ENCODE measurements around the gene CTNND2. TPM values are rescaled to one million over a fixed set of nuclear protein-coding genes. Genes with fewer than 3 reads are reported as not detected.

The CTNND2 gene
- total RNA-seq, 1 donor from 2014 or later, result 40.0 TPM

DNA sequence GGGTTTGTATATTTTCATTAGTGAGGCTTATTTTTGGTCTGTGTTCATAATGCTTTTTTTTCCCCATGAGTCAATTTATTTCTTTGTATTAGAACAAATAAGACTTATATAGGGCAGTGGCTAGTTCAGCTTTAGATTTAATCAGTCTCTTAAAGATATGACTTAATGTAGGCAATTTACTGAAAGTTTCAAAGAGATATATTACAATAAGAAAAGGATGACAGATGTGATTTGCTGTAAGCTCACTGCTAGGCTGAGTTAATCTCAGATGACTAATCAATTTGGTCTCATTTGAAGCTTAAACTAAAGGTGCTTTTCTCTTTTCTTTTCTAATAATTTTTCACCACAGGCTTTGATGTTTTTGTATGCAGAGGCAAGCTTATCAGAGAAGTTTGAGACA lies 851.4 kb downstream of the CTNND2 start:
- Mint-ChIP-seq H3K27me3 (ENCODE audit: low read depth) (no peaks in the 10 kb centered on the region), H3K9me3 (peaks cover 11% of the 10 kb centered on the region), H3K4me3 (no peak overlapping the region), H3K36me3 (ENCODE audit: low read depth) (peaks cover 15% of the 10 kb centered on the region), H3K4me1 (peaks cover 18% of the 10 kb centered on the region), H3K27ac (ENCODE audit: unreplicated experiment) (no peak overlapping the region)
- DNase-seq (ENCODE audit: low read depth, low spot score), result no peak
- TF ChIP-seq, protein P1, sequence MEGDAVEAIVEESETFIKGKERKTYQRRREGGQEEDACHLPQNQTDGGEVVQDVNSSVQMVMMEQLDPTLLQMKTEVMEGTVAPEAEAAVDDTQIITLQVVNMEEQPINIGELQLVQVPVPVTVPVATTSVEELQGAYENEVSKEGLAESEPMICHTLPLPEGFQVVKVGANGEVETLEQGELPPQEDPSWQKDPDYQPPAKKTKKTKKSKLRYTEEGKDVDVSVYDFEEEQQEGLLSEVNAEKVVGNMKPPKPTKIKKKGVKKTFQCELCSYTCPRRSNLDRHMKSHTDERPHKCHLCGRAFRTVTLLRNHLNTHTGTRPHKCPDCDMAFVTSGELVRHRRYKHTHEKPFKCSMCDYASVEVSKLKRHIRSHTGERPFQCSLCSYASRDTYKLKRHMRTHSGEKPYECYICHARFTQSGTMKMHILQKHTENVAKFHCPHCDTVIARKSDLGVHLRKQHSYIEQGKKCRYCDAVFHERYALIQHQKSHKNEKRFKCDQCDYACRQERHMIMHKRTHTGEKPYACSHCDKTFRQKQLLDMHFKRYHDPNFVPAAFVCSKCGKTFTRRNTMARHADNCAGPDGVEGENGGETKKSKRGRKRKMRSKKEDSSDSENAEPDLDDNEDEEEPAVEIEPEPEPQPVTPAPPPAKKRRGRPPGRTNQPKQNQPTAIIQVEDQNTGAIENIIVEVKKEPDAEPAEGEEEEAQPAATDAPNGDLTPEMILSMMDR (conservative IDR thresholded peaks at IDR 0.05), result no peak

DNA sequence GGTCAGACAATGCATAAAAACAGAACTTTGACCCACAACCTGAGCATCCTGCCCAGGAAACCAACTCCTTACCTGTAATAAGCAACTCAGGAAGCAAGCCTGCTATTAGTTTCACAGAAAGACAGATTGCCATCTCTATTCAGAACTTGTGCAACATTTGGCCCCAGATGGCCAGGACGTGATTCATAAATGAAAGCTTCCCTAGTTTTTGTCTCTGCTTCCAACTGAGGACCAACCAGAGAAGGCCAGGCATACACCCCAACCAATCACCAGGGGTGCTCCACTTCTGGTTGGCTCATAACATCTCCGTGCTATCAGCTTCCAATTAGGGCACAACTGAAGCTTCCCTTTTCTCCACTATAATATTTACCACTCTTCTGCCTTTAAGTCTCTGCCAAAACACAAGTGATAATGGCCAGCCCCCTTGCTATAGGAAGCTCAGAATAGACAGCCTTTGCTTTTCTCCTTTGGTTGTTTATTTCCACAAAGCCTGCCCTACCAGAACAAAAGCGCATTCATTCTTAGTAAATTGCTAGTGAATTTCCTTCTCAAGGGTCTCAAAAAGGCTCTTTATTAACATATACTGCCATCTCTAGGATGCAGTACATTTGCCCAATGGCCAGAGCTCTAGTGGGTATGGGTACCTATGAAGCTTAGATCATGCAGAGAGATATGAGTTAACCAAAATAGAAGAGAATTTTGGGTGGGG lies 853.5 kb downstream of the CTNND2 start:
- Mint-ChIP-seq H3K27me3 (ENCODE audit: low read depth) (no peaks in the 10 kb centered on the region), H3K4me1 (peaks cover 25% of the 10 kb centered on the region), H3K4me3 (no peak overlapping the region), H3K9me3 (peaks cover 2% of the 10 kb centered on the region), H3K27ac (ENCODE audit: unreplicated experiment) (no peak overlapping the region), H3K36me3 (ENCODE audit: low read depth) (peaks cover 4% of the 10 kb centered on the region)
- TF ChIP-seq, protein P1 (conservative IDR thresholded peaks at IDR 0.05), result no peak
- no peak for DNase-seq (ENCODE audit: low read depth, low spot score)

DNA sequence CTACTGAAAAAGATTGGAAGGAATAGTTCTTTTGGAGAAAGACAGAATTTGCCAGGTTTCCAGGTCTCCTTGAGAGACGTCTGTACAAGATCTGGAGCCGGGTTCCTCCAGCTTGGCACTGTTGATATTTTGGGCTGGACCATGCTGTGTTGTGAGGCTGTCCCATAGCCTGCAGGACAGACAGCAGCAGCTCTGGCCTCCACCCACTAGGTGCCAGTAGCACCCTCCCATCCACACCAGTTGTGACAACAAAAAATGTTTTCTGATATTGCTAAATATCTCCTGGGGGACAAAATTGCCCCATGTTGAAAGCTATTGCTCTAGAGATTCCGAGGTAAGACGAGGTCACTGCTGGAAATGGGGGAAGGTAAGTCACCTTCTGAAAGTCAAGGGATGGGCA lies 855.5 kb downstream of the CTNND2 start:
- H3K4me1 Mint-ChIP-seq, result peaks cover 19% of the 10 kb centered on the region
- H3K9me3 Mint-ChIP-seq, result peaks cover 2% of the 10 kb centered on the region
- TF ChIP-seq, protein P1 (conservative IDR thresholded peaks at IDR 0.05), result no peak
- H3K27me3 Mint-ChIP-seq (ENCODE audit: low read depth), result no peaks in the 10 kb centered on the region
- peaks cover 2% of the 10 kb centered on the region for H3K36me3 Mint-ChIP-seq (ENCODE audit: low read depth)
- H3K27ac Mint-ChIP-seq (ENCODE audit: unreplicated experiment), result no peak overlapping the region
- DNase-seq (ENCODE audit: low read depth, low spot score), result no peak
- H3K4me3 Mint-ChIP-seq, result no peak overlapping the region

DNA sequence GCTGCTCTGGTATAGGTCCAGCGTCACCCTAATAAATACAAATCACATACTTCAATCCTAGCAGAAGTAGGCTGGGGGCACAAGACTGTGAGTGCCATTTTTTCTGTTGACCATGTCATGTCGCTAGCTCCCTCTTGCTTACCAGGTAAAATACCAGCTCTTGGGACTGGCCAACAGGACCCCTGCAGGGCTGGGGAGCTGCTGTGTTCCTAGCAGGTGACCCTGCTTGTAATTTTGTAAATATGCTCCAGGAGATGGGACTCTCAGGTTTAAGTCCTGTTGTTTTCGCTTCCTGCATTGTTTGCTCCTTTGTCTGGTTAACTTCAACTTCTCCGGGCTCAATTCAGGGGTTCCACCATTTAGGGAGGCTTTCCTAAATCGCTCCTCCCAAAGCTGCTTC lies 856.6 kb downstream of the CTNND2 start:
- H3K27me3 Mint-ChIP-seq (ENCODE audit: low read depth), result no peaks in the 10 kb centered on the region
- H3K4me3 Mint-ChIP-seq, result no peak overlapping the region
- DNase-seq (ENCODE audit: low read depth, low spot score), result no peak
- TF ChIP-seq, protein P1 (conservative IDR thresholded peaks at IDR 0.05), result no peak
- peaks cover 2% of the 10 kb centered on the region for H3K36me3 Mint-ChIP-seq (ENCODE audit: low read depth)
- H3K27ac Mint-ChIP-seq (ENCODE audit: unreplicated experiment), result no peak overlapping the region
- peaks cover 2% of the 10 kb centered on the region for H3K9me3 Mint-ChIP-seq
- peaks cover 16% of the 10 kb centered on the region for H3K4me1 Mint-ChIP-seq

DNA sequence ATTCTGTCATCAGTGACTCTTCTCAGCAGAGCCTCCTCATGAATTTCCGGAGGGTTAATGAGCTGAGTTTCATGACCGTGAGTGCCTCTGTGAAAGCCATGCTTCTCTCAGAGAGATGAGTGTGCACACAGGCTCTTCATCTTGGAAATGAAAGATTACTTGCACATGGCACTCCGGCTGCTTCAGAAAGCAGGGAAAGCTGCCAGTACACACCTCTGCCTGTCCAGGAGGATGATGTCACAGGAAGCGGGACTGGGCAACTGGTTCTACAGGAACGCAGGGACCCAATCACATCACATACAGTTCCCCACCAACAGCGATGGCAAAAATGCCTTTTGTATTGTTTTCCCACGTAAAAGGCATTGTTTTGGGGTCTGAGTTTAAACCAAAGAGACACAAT lies 857.2 kb downstream of the CTNND2 start:
- DNase-seq (ENCODE audit: low read depth, low spot score), result no peak
- peaks cover under 1% of the 10 kb centered on the region for H3K36me3 Mint-ChIP-seq (ENCODE audit: low read depth)
- H3K27me3 Mint-ChIP-seq (ENCODE audit: low read depth), result no peaks in the 10 kb centered on the region
- peaks cover 16% of the 10 kb centered on the region for H3K4me1 Mint-ChIP-seq
- no peak overlapping the region for H3K4me3 Mint-ChIP-seq
- TF ChIP-seq, protein P1 (conservative IDR thresholded peaks at IDR 0.05), result no peak
- peaks cover 2% of the 10 kb centered on the region for H3K9me3 Mint-ChIP-seq
- H3K27ac Mint-ChIP-seq (ENCODE audit: unreplicated experiment), result peak overlapping the region; percentile 84
